Hypothalamus (tissue), 51 donors: ENCODE data around the gene IFITM1.
A peak's percentile ranks its signal among the peaks of the same experiment; 100 is the strongest.
"Not testable (repeated sequence)": the region's sequence is repeated elsewhere in the genome, so short reads cannot be mapped to it uniquely, and the experiment has no call there.

Experiments used
- DNase-seq, 51 donors: peaks; one replicate each; lab custom pipeline; 2025; lab: John Stamatoyannopoulos, UW

IFITM1 gene

DNA sequence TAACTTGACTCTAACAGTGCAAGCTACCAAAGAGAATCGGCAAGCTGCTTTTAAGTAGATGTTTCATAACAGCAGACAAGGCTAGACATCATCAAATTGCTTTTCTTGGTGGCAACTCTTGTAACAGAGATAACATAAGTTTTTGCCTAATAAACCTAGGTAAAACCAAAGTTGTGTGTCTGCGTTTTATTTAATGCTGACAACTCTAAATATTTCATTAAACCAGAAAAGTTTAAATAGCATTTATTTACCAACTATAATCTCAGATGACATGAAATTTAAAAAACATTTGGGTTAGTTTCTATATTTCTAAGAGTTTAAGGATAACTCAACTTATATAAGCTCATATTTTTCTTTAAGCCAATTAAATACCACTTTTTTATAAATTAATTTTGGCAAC is 26.1 kb downstream of the IFITM1 start:
- DNase-seq = no peak

DNA sequence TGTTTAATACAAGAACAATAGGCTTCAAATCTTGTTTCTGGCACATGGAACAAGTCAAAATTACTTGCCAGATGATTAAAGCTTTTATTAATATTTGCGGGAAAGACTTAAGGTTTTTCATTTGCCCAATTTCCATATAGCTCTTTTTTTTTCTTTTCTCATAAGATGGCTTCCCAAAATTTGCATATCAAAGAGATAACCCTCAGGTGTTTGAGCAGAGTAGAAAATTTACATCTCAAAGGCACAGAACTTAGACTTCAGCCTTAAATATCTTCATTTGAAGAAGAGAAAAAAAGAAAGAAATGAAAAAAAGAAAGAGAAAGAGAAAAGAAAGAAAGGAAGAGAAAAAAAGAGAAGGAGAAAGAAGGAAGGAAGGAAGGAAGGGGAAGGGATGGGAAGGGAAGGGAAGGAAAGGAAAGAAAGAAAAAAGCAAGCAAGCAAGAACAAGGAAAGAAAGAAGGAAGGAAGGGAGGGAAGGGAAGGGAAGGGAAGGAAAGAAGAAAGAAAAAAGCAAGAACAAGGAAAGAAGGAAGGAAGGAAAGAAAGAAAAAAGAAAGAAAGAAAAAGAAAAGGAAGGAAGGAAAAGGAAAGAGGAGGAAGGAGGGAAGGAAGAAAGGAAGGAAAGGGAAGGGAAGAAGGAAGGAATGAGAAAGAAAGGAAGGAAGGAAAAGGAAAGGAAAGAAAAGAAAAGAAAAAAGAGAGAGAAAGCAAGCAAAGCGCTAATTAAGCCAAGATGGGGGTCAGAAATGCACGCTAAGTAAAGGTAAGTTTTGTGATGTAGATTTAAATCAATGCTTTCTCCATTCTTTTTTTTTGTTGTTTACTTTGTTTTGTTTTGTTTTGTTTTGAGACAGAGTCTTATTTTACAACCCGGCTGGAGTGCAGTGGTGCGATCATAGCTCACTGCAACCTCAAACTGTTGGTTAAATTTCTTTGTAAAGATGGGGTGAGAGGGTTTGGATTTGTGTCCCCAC is 27.0 kb downstream of the IFITM1 start:
- no peak for DNase-seq

DNA sequence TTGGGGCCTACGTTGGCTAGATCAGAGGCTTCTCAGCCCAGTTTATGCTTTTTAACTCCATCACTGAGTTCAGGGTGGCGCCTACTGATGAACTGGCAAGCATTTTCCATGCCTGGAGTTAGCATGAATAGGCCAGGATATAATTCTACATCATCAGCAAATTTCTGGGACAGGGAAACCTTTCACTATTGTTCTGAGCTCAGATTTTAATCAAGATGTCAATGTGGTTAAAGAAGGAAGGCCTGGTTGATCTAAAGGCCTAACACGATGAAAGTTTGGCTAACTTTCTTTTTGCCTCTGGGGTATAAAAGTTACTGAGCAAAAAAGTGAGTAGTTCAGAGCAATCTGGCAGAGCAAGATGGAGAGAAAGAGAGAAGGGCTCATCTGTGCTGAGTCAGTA is 28.5 kb downstream of the IFITM1 start:
- DNase-seq = no peak

DNA sequence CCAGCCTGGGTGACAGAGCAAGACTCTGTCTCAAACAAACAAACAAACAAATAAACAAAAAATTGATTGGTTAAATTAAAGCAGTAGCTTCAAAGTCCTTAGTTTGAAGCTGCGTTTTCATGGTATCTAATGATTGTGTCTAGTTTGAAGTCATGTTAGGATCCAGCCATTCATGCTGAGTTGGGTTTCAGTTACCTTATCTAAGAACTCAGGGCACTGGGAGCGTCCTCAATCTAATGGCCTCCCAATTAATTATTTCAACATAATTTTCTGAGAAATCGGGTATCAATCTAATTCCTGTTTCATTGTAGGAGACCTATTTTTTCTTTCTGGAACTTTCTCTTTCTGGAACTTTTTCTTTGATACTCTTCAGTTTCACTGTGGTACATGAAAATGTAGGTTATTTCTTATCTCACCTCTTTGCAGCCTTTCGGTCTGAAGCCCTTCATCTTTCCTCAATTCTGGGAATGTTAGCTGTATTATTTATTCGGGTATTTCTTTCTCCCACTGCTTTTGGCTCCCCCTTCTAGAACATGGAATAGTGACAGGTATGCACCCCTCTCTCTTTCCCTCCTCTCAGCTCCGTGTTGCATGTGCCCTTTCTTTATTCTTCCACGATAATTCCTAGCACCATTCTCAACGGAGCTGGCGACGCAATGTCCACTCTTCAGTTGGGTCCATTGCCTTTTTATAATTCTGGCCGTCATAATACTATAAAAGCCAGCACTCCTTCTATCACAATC is 31.2 kb downstream of the IFITM1 start:
- no peak for DNase-seq

DNA sequence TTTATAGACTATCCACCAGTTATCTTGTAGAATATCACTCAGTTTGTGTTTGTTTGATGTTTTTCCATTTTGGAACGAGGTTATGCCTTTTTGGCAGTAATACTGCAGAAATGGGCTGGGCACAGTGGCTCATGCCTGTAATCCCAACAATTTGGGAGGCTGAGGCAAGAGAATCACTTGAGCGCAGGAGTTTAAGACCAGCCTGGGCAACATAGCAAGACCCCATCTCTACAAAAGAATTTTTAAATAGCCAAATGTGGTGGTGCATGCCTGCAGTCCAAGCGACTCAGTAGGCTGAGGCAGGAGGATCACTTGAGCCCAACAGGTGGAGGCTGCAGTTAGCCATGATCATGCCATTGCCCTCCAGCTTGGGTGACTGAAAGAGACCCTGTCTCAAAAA is 32.7 kb downstream of the IFITM1 start:
- no peak for DNase-seq

DNA sequence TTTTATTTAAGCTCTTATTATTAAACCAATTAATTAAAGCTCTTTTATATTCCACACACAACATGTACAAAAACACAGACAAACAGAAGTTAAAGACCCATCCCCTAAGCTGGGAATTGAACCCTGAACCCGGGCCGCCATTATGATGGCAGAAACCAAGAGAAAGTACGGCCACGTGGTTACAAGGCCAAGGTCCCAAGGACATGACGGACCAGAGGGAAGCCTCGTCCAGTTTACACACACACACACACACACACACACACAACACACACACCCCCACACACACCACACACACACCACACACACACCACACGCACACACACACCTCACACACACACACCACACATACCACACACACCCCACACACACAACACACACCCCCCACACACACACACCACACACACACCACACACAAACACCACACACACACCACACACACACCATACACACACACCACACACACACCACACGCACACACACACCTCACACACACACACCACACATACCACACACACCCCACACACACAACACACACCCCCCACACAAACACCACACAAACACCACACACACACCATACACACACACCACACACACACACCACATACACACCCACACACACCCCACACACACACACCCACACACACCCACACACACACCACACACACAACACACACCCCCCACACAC is 35.6 kb downstream of the IFITM1 start:
- not testable (repeated sequence) for DNase-seq

DNA sequence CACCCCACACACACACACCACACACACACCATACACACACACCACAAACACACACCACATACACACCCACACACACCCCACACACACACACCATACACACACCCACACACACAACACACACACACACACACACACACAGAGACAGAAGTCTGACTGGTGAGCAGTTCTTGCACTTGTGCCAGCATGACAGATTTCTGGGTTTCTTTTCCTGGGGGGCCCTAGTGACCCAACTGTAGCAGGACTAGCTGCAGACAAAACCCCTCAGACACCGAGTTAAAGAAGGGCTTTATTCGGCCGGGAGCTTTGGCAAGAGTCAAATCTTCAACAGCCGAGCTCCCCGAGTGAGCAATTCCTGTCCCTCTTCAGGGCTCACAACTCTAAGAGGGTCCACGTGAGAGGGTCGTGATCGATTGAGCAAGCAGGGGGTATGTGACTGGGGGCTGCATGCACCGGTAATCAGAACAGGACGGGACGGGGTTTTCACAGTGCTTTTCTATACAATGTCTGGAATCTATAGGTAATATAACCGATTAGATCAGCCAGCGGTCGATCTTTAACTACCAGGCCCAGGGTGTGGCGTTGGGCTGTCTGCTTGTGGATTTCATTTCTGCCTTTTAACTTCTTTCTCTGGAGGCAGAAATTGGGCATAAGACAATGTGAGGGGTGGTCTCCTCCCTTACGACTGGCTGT is 36.3 kb downstream of the IFITM1 start:
- not testable (repeated sequence) for DNase-seq

DNA sequence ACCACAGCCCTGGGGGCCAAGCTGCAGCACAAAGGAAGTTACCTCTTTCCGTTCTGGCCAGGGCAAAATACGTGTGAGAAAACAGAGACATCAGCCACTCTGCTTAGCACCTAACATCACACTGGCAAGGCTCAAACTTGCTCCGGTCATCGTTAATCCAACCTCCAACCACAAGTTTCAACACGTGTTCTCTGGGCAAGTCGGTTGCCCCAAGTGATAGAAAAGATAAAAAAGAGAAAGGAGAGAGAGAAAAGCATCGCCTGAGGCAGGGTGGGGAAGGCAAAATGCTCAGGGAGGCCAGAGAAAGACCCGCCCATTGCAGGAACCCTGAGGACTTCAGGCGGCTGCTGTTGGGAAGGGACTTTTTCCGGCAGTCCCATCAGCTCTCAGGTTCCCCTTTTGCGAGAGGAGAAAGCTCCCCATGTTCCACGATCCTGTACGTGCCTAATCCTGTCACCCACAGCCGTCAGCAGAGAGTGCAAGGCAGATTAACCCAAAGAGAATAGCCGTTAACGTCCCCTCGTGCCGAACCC is 36.9 kb downstream of the IFITM1 start:
- no peak for DNase-seq

DNA sequence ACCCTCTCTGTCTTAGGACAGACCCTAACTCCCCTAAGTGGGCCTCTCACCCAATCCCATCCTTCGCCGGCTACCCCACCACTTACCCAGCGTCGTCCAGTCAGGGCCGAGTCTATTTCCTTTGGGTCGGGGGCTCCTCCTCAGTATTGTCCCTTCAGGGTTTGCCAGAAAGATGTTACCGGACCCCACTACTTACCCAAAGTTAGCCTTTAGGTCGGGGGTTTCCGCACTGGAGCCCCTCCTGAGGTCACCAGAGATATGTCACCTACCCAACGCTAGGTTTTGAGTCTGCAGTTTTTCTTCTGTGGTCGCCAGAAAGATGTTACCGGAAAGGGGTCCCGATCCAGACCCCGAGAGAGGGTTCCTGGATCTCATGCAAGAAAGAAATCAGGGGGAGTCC is 37.6 kb downstream of the IFITM1 start:
- no peak for DNase-seq

DNA sequence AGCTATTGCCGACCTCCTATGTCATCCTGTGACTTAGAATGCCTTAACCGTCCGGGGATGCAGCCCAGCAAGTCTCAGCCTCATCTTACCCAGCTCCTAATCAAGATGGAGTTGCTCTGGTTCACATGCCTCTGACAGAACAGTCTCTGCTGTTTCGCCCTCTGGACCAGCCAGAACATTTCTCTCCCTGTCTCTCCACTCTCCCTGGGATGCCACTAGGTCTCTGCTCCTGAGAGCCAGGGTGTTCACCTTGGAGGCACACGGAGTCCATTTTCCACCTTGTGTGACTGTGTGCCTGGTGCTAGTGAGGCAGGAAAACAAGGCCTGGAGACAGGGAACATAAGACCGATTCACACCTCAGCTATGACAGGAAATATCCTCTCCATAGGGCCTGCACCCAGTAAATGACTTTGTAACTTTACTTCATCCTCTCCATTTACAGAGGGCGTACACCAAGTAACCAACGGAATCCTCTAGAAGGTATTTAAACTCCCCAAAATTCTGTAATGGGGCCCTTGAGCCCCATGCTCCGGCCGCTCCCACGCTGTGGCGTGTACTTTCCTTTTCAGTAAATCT is 38.7 kb downstream of the IFITM1 start:
- DNase-seq = no peak

DNA sequence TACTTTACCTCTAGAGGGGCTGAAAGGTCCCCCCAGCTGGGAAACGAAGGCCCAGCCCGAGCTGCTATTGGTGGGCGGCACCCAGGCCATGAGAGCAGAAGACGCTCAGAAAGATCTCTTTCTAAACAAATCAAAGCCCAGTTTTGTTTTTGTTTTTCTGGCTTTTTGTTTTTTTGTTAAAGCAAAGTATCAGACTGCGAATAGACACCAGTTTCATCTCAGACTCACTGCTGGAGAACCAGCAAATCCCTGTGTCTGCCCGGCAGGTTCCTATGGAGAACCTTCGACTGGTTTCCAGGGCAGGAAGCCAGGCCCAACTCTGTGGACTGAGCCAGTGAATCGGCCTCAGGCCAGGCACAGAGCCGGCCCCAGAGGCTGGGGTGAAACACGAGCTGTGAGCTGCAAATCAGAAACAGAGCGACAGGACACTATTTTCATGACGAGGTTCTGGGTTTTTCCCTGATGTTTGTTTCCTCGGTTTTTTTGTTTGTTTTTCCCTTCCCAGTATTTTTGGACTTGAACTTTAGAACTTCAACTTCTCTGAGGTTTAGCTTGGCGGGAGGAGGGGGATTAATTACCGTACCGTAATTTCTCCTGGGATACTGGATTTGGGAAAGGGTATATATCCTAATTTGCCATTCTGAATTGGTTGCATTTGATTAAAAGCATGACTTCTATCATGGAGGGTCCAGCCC is 39.5 kb downstream of the IFITM1 start:
- peak in 41 of 51 donors; percentile 20 to 91 (median 67) for DNase-seq

DNA sequence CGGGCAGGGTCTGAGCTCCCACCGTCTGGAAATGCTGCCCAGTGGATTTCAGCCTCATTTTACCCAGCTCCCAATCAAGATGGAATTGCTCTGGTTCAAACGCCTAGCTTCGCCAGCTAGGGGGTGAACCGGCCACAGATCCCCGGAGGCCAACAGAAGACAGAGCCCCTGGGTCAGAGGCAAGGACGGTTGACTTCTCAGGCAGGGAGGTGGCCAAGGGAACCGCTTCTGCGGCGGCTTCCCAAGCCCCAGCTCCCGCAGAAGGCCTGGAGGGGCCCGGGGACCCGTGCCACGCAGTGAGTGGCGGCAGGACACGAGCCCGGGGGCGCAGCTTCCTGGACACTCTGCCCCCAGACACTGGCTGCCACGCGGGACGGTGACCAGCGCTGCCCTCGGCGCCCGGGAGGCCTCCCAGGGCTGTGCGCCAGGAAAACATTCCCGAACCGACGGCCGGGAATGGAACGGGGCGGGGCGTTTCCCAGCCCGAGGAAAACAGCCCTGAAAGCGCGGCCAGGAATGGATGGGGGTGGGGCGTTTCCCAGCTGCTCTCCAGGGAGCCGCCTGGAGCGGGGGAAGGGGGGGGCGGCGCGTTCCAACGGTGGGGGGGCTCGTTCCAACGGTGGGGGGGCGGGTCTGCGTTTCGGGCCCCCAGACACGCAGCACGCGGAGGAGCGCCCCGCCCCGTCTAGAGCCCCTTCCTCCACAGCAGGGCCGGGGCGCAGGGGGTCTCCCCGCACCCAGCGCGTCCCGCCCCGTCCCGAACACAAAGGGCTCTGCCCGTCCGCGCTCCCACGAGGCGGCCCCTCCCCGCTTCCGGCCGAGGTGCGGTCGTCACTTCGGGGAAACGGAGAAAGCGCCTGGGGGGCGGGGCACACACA is 42.0 kb downstream of the IFITM1 start:
- DNase-seq = peak in 43 of 51 donors; percentile 28 to 90 (median 67)

DNA sequence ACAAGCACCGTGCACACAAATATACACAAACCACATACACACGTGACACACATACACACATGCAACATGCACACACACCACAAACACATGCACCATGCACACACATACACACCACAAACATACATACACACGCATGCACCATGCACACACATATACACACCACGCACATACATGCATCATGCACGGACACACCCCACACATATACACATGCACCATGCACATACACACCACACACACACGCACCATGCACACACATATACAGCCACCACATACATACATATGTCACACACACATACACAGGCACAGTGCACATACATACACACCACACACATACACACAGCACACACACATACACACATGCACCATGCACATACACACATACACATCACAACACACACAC is 42.8 kb downstream of the IFITM1 start:
- DNase-seq = no peak

DNA sequence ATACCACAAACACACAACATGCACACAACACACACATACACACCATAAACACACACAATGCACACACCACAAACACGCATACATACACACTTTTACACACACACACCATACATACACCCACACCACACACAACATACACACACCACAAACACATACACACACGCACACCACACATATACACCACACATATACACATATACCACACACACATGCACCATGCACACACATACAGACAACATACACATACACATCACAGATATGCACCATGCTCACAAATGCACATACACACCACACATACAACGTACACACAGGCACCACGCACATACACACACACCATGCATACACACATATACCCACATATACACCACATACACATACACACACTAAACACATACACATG is 43.7 kb downstream of the IFITM1 start:
- DNase-seq = no peak

DNA sequence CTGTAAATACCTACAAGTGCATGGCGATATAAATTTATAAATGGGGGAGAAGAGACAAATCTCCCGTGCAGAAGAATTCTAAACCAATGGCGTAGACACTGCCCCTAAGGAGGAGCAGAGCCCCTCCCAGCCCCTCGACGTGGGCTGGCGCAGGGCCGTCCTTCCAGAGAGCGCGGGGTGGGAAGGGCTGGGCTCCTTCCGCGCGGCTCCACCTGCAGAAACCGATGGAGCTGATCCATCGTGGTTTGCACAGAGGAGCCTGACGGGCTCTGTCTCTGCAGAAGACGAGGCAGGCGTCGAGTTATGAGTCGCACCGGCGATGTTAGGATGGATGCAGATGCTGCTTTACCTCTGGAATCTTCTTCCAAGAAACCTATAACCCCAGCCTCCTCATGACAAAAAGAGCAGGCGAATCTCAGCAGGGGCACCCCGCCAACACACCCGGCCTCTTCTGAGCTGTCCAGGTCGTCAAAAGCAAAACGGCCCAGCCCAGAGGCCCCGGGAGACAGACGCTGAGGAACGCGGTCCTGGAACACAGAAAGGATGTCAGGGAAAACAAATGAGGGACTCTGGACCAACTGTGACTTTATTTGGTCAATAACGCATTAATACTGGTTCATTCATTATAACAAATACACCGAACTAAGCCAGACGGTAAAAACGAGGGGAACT is 44.4 kb downstream of the IFITM1 start:
- no peak for DNase-seq

DNA sequence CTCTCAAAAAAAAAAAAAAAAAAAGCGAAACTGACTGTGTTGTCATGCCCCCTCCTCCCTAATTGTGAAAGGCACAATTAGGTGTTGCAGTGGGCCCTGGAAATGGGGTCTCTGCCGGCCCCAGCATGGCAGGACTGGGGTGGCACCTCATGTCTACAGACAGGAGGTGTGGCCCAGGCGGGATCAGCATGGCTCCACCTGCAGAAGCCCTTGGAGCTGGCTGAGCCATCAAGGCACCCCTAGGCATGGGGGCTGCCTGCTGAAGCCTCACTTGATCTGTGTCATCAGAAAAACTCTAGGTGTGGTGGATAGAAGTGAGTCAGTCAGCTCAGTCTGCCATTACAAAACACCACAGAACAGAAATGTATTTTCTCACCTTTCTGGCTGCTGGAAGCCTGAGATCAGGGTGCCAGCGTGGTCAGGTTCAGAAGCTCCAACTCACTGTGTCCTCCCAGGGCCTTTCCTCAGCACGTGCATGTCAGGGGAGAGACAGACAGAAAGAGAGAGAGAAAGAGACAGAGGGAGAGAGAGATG is 45.4 kb downstream of the IFITM1 start:
- DNase-seq = no peak
